Stimulated activated CD4-positive, alpha-beta T cell treated with anti-CD3 and anti-CD28 coated beads, Interleukin-4, amount 100 ng/mL, for 1 hour (primary cell): ENCODE data around the gene WDR37.
"Not testable (repeated sequence)": the region's sequence is repeated elsewhere in the genome, so short reads cannot be mapped to it uniquely, and the experiment has no call there.

Source experiments
- DNase-seq: peaks from one replicate; pipeline ENCODE4 v3.0.0-alpha.2; 2020

Gene WDR37

GRCh38 chr10:1056326-1057105, at the start of gene WDR37:
Gene WDR37, plus strand, starts transcription at chr10:1056385. Its CDS starts 15,771 bp downstream, at chr10:1072156.
- peak; percentile 91 for DNase-seq

DNA sequence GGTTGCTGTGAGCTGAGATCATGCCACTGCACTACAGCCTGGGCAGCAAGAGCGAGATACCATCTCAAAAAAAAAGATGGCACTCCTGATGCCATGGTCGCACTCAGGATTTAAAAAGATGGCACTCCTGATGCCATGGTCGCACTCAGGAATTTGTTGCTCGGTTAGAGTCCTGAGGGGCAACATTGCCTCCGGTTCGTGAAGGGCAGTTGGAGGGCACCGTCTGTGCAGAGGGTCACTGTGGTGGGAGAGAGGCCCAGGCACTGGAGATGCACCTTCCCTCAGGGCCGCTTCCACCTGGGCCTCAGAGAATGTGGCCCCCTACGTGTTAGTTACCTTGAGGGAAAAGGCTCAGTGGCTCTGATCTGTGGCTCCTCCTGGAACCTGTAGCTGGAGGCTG, 49.6 kb upstream of the WDR37 start:
- DNase-seq = no peak

GRCh38 chr10:1007583-1007982, 48.6 kb upstream of the WDR37 start:
- no peak for DNase-seq

GRCh38 chr10:1009071-1009494, 47.1 kb upstream of the WDR37 start:
- no peak for DNase-seq

- not testable (repeated sequence) for DNase-seq
These were observed 46.2 kb upstream of the WDR37 start for GRCh38 chr10:1009947-1010346.

DNA sequence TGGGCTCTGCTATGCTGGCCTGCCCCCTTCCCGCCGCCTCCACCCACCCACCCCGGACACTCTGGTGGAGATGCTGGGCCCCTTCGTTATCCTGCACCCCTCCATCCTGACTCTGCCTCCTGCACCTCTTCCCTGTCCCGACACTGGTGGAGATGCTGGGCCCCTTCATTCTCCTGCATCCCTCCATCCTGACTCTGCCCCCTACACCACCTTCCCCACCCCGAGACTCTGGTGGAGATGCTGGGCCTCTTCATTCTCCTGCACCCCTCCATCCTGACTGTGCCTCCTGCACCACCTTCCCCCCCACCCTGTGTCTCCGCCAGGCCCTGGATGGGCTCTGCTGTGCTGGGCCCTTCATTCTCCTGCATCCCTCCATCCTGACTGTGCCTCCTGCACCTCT, 45.5 kb upstream of the WDR37 start:
- no peak for DNase-seq

DNA sequence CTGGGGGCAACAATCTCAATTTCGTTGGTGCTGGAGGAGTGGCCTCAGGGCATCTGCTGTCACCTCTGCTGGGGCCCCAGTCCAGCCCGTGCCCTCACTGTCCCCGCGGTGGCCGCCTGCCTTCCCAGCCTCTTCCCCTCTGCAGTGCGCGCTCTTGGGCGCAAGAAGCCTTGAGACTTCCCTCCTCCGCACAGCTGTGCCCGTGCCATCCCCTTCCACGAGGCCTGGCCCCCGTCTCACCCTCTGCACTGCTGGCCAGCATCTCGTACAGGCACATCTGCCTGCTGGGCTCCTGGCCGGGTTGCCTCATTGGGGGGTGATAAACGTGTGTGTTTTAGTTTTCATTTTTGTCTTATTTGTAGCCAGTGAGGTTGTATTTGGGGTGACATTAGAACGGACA, 44.5 kb upstream of the WDR37 start:
- DNase-seq = no peak

- no peak for DNase-seq
These were observed 40.5 kb upstream of the WDR37 start for GRCh38 chr10:1015688-1016087.

GRCh38 chr10:1019362-1019761, 36.8 kb upstream of the WDR37 start:
- no peak for DNase-seq

- no peak for DNase-seq
These were observed 35.7 kb upstream of the WDR37 start for GRCh38 chr10:1020460-1020859.

GRCh38 chr10:1020958-1021357, 35.2 kb upstream of the WDR37 start:
- no peak for DNase-seq

GRCh38 chr10:1022413-1022812, 33.8 kb upstream of the WDR37 start:
- DNase-seq = no peak

GRCh38 chr10:1024103-1024502, 32.1 kb upstream of the WDR37 start:
- no peak for DNase-seq

- DNase-seq = no peak
These were observed 30.5 kb upstream of the WDR37 start, which contains the start of gene IDI2 for GRCh38 chr10:1025683-1026082. Gene IDI2, minus strand, starts transcription at chr10:1025859. Its CDS starts 1,136 bp downstream, at chr10:1024723.

GRCh38 chr10:1026578-1026977, 29.6 kb upstream of the WDR37 start:
- no peak for DNase-seq

DNA sequence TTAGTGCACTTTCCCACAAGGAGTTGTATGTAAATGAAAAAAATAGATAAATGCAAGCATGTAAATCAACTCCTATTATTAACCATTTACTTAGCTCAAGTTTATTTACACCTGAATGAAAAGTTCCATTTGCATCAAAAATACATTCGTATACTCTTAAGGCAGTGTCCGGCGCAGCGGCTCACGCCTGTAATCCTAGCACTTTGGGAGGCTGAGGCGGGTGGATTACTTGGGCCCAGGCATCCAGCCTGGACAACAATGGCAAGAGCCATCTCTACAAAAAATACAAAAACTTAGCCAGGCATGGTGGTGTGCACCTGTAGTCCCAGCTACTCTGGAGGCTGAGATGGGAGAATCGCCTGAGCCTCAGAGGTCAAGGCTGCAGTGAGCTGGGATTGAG, 26.3 kb upstream of the WDR37 start:
- no peak for DNase-seq

DNA sequence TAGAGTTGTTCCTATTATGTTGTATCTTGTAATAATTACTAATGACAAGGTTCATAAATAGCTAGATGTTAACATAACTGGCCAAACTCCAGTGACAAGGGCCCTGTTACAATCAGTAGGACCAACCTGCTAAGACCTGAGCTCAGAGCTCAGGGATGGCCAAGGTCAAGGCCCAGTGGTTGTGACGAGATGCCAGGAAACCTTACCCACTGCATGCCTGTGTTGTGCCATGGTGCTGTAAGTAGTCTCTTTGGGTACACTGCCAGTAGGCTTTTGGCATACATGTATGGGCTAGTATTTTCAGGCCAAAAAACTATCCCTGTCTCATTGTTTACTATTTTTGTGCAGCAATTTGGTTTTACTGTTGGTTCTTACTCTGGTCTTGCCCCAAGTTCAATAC, 22.6 kb upstream of the WDR37 start:
- no peak for DNase-seq

DNA sequence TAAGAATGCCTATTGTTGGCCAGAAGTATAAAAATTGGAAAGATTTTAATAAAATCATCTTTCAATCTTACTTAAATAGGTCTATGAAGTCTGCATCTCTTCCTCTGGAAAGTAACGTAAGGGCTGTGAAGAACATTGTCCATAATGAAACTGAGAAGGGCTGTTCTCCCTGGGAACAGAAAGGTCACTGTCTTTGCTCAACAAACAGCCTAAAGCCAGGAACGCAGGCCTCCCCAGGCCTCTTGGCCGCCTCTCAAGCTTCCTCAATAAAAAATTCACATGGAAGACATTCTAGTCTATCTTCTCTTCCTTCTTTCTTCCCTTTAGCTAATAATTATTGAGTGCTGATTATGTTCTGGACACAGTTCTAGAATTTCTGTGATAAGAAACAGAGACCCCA, 21.4 kb upstream of the WDR37 start:
- DNase-seq = no peak

- no peak for DNase-seq
These were observed 21.0 kb upstream of the WDR37 start for GRCh38 chr10:1035201-1035600.

- DNase-seq = no peak
These were observed 19.8 kb upstream of the WDR37 start for GRCh38 chr10:1036341-1036791.

- DNase-seq = no peak
These were observed 19.1 kb upstream of the WDR37 start for GRCh38 chr10:1037098-1037497.

DNA sequence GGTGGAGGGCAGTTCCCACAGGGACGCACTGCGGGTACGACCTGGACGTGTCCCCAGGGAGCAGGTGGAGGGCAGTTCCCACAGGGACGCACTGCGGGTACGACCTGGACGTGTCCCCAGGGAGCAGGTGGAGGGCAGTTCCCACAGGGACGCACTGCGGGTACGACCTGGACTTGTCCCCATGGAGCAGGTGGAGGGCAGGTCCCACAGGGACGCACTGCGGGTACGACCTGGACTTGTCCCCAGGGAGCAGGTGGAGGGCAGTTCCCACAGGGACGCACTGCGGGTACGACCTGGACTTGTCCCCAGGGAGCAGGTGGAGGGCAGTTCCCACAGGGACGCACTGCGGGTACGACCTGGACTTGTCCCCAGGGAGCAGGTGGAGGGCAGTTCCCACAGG, 17.4 kb upstream of the WDR37 start:
- DNase-seq = not testable (repeated sequence)

GRCh38 chr10:1040133-1040532, 16.1 kb upstream of the WDR37 start:
- no peak for DNase-seq

DNA sequence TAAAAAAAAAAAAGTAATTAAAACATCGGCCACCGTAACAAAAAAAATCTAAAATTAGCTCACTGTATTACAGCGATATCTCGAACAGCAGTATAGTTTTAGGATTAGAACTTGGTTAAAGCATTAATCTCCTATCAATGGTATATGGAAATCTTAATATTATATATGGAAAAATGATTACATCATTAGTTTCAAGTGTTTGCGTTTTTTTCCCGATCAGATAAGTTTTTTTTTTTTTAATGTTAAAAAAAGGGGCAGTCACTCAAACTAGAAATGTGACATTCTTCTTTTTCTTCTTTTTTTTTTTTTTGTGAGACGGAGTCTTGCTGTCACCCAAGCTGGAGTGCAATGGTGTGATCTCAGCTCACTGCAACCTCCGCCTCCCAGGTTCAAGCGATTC, 14.7 kb upstream of the WDR37 start:
- DNase-seq = no peak

- no peak for DNase-seq
These were observed 12.6 kb upstream of the WDR37 start for GRCh38 chr10:1043532-1043995.
